ENCODE measurements around the gene HDAC1. TPM values are rescaled to one million over a fixed set of nuclear protein-coding genes. Genes with fewer than 3 reads are reported as not detected.

The HDAC1 gene
- total RNA-seq, 3 donors from 2014 or later, result 143 to 208 (median 203) TPM

GRCh38 chr1:32329931-32330466 lies 38.1 kb downstream of the HDAC1 start:
- Histone ChIP-seq H3K9me3 (no peaks in the 10 kb centered on the region), H3K4me3 (no peak overlapping the region), H3K4me1 (ENCODE audit: low read depth) (peaks cover 21% of the 10 kb centered on the region), H3K36me3 (ENCODE audit: low read depth) (no peaks in the 10 kb centered on the region)
- DNase-seq, result no peak
- no peak for ATAC-seq
- TF ChIP-seq CTCF (IDR thresholded peaks at IDR 0.05), result no peak
- intact Hi-C loops (cut with DNase I, micrococcal nuclease), result no loop called here

GRCh38 chr1:32330558-32331151 lies 38.8 kb downstream of the HDAC1 start:
- Histone ChIP-seq H3K4me3 (no peak overlapping the region), H3K9me3 (no peaks in the 10 kb centered on the region), H3K4me1 (ENCODE audit: low read depth) (peaks cover 21% of the 10 kb centered on the region), H3K36me3 (ENCODE audit: low read depth) (no peaks in the 10 kb centered on the region)
- intact Hi-C loops (cut with DNase I, micrococcal nuclease), result no loop called here
- DNase-seq, result peak in 1 of 3 donors; percentile 35
- TF ChIP-seq CTCF (IDR thresholded peaks at IDR 0.05), result no peak
- ATAC-seq, result no peak

GRCh38 chr1:32331549-32331948 lies 39.7 kb downstream of the HDAC1 start:
- peak in 1 of 3 donors; percentile 29 for DNase-seq
- H3K9me3 ChIP-seq, result no peaks in the 10 kb centered on the region
- no peak overlapping the region for H3K4me3 ChIP-seq
- H3K4me1 ChIP-seq (ENCODE audit: low read depth), result peaks cover 23% of the 10 kb centered on the region
- TF ChIP-seq CTCF (IDR thresholded peaks at IDR 0.05), result no peak
- ATAC-seq, result no peak
- H3K36me3 ChIP-seq (ENCODE audit: low read depth), result no peaks in the 10 kb centered on the region
- intact Hi-C loops (cut with DNase I, micrococcal nuclease), result no loop called here

GRCh38 chr1:32332290-32333079 lies 40.6 kb downstream of the HDAC1 start:
- DNase-seq, result peak in 2 of 3 donors; percentile 36 to 60
- intact Hi-C loops (cut with DNase I, micrococcal nuclease), result no loop called here
- Histone ChIP-seq H3K4me1 (ENCODE audit: low read depth) (peaks cover 25% of the 10 kb centered on the region), H3K36me3 (ENCODE audit: low read depth) (no peaks in the 10 kb centered on the region), H3K4me3 (no peak overlapping the region), H3K9me3 (no peaks in the 10 kb centered on the region)
- no peak for TF ChIP-seq CTCF (IDR thresholded peaks at IDR 0.05)
- ATAC-seq, result no peak

- intact Hi-C loops (cut with DNase I, micrococcal nuclease), result no loop called here
- no peak for TF ChIP-seq CTCF (IDR thresholded peaks at IDR 0.05)
- Histone ChIP-seq H3K9me3 (no peaks in the 10 kb centered on the region), H3K36me3 (ENCODE audit: low read depth) (no peaks in the 10 kb centered on the region), H3K4me1 (ENCODE audit: low read depth) (peaks cover 30% of the 10 kb centered on the region), H3K4me3 (no peak overlapping the region)
- ATAC-seq (no peak), DNase-seq (no peak)
Measured at GRCh38 chr1:32333251-32333963, 41.5 kb downstream of the HDAC1 start.
